PC-9 (cell line): ENCODE measurements around the gene BAIAP3.

Experiments
- CTCF ChIP-seq: fragments of 200-600 bp; sonication (generic); conservative IDR thresholded peaks from 2 replicates; pipeline ENCODE4 v1.6.1; 2017; ENCODE audit warnings: mixed run types, antibody characterized with exemption, mild to moderate bottlenecking, moderate library complexity
- EZH2 ChIP-seq: fragments of 200-600 bp; sonication (generic); IDR thresholded peaks from 2 replicates; pipeline ENCODE4 v1.8.0; 2017; ENCODE audit warnings: antibody characterized with exemption, low read depth

- TF ChIP-seq CTCF, result no peak
- TF ChIP-seq EZH2, result no peak
These were observed 15.9 kb downstream of the BAIAP3 start for GRCh38 chr16:1349351-1349750.
